Measurements from ENCODE around the gene RNF224.
A peak's percentile ranks its signal among the peaks of the same experiment; 100 is the strongest.
"Not testable (repeated sequence)": the region's sequence is repeated elsewhere in the genome, so short reads cannot be mapped to it uniquely, and the experiment has no call there.

Gene RNF224

GRCh38 chr9:137228968-137229896, 1.9 kb downstream of the RNF224 start:
- no peak for DNase-seq

DNA sequence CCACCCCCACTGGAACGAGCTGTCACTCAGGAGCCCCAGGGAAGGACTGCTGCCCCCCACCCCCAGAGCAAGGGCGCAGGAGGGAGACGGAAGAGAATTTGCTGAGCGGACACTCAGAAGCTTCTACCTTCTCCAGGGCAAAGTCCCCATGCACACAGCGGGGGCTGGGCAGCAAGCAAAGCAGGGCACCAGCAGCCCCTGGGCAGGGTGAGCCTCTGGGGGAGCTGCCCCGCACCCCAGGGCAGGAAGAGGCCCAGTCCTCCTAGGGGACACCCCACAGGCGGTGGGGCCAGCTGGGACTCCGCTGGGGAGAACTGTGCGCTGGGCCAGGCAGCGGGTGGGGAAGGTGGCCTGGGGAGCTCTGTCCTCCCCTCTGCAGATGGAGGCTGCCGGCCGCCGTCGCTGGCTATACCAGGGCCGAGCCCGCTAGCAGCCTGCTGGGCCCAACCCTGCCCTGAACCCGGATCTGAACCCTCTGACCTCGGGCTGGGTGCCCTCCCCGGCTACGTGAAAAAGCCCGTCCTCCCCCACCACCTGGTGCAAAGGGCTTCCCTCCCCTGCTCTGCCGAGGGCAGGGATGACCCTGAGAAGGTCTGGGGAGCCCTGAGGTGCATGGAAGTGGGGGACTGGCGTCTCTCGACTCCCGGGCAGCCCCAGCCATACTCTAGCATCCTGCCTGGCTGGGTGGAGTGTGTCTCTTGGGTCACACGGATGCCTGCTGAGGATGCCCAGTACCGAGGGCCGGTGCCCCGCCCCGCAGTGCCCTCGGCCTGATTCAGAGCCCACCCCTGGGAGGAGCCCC, 2.8 kb downstream of the RNF224 start:
- DNase-seq = no peak

DNA sequence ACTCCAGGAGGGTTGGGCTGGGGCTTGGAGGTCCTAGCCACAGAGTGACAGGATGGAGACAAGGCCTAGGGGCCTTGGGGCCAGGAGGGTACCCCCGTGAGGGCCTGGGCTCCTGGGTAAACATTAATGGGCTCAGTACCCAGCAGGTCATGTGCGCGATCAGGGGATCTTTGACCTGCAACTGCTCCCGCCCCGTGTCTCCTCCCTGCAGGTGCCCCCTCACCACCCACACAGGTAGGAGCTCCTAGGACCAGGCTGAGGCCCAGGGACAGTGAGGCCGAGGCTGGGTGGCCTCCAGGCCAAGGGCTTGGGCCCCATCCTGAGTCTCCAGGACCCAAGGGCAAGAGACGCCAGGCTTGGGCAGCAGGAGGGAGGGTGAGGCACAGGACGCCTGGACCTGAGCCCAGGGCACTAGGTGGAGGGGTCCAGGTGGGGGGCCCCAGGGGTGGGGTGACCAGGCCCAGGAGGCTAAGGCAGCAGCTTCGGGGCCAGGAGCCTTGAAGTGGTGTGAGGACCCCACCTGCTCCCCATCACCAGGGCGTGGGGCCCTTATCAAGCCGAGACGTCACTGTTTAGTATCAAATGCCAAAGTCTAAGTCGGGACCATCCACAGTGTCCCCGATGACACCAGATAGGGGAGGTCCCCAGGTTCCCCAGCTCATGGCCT, 3.5 kb downstream of the RNF224 start, which contains the start of gene SLC34A3:
Gene SLC34A3 (plus strand): TSS at position 197 of the 667 bp plus-strand sequence. CDS start 802 bp downstream, outside the sequence.
- no peak for DNase-seq

DNA sequence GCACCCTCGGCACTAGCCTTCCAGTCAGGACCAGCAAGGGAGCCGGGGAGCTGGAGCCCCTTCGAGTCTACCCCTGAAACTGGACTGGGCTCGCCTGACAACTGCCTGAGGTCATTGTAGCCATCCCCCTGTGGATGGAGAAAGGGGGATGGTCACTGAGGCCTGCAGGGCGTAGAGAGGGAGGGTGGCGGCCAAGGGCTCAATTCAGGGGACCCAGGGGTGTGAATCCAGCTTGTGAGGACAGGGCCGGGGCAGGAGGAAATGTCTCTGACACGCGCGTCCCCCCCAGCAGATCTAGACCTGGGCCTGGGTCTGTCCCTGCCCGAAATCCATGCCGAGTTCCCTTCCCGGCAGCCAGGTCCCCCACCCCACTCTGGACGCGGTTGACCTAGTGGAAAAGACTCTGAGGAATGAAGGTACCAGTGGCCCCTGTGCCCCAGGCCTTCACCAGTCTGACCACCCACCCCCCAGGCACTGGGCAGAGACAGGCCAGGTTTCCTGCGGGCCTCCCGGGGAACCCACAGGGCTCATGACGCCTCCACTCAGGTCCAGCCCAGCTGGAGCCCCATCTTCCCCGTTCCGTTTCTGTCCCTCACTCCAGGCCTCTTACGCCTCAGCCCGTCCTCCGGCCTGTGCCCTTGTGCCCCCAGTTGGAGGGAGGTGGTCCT, 4.2 kb downstream of the RNF224 start:
- no peak for DNase-seq

DNA sequence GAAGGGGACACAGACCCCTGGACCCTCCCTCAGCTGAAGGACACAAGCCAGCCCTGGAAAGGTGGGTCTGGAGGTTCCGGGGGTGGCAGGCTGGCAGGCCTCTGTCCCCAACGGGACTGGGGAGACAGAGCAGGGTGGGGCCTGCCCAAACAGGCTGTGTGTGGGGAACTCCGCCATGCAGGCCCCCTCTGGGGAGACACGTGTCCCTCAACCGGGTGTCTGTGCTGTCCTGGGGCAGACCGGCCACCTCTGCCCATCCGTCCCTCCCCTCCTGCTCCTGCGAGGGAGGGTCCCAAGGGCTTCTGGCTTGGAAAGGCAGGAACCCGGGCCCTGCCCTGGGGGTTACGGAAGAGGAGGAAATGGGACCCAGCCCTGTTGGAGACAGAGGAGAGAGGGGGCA, 4.8 kb downstream of the RNF224 start:
- DNase-seq = no peak

- DNase-seq = no peak
Measured at GRCh38 chr9:137232510-137232909, 5.2 kb downstream of the RNF224 start.

DNA sequence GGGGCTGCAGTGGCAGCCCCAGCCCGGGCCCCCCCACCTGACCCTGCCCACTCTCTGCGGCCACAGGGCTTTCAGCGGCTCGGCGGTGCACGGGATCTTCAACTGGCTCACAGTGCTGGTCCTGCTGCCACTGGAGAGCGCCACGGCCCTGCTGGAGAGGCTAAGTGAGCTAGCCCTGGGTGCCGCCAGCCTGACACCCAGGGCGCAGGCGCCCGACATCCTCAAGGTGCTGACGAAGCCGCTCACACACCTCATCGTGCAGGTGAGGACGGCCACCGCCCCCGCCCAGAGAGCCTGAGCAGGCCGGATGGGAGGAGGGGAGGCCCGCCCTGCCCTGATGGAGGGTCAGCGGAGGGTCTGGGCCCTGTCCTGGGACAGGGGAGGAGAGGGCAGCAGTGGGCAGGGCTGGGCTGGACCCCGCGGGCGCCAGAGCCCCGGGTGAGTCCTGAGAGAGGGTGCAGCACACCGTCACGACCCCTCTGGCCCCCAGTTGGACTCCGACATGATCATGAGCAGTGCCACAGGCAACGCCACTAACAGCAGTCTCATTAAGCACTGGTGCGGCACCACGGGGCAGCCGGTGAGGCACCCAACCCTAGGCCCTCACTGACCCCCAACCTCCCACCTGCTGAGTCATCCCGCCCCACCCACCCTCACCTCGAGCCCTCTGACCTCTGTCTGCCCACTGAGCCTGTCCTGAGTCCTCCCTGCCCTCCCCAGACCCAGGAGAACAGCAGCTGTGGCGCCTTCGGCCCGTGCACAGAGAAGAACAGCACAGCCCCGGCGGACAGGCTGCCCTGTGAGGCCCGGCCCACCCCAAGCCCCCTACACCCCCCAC, 6.1 kb downstream of the RNF224 start:
- no peak for DNase-seq

DNA sequence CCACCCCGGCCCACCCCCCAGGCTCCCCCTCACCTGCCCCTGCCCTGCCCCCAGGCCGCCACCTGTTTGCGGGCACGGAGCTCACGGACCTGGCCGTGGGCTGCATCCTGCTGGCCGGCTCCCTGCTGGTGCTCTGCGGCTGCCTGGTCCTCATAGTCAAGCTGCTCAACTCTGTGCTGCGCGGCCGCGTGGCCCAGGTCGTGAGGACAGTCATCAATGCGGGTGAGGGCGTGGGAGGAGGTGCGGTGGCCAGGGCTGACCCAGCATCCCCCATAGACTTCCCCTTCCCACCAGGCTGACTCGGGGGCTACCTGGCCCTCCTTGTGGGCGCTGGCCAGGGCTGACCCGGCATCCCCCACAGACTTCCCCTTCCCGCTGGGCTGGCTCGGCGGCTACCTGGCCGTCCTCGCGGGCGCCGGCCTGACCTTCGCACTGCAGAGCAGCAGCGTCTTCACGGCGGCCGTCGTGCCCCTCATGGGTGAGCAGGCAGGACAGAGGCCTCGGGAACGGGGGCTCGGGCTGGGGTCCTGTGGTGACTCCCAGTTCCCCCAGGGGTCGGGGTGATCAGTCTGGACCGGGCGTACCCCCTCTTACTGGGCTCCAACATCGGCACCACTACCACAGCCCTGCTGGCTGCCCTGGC, 6.9 kb downstream of the RNF224 start:
- DNase-seq = no peak

- DNase-seq = no peak
Measured at GRCh38 chr9:137234758-137235423, 7.6 kb downstream of the RNF224 start.

GRCh38 chr9:137235424-137236237, 8.3 kb downstream of the RNF224 start:
- no peak for DNase-seq

DNA sequence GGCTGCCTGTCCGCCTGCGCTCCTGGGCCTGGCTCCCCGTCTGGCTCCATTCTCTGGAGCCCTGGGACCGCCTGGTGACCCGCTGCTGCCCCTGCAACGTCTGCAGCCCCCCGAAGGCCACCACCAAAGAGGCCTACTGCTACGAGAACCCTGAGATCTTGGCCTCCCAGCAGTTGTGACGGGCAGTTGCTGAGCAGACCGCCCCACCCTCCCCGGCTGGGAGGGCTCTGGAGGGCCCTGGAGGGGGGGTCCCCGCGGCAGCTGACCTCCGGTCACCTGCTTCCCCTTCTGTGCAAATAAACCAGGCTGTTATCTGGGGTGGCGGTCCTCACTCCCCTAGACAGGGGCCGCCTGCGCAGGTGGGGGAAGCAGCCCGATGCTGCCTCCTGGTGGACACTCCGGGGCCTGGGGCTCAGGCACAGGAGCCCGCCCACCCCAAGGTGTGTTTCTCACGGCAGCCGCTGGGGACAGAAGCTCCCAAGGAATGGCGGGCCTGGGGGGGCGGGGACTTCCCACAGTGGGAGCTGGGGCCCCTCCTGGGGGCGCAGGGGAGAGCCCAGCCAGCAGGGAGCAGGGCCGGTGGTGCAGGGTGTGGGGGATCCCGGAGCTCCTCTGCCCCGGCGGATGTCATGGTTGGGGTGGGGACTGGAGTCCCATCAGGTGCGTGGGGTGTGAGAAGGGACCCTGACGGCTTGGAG, 9.1 kb downstream of the RNF224 start:
- peak; percentile 82 to 91 for DNase-seq

DNA sequence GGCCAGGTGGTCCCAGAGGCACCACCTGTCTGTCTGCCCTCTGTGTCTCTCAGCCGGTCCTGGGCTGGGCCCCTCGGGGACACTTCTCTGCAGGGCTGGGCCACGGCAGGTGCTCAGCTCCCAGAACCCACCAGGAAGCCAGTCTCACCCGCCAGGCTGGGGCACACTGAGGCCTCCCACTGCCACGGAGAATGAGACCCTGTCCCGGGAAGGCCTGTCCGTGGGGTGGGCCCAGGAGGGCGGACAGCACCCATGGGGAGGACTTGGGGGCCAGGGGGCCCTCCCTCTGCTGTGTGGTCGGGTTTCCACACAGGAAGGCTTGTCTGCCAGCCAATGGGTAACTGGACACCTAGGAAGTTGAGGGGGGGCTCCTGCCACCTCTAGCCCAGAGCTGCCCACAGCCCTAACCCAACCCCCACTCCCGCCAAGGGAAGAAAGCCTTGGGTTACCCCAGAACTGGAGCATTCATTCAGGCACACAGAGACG, 9.7 kb downstream of the RNF224 start:
- DNase-seq = no peak

- peak; percentile 30 to 31 for DNase-seq
Measured at GRCh38 chr9:137237759-137238726, 10.7 kb downstream of the RNF224 start.

DNA sequence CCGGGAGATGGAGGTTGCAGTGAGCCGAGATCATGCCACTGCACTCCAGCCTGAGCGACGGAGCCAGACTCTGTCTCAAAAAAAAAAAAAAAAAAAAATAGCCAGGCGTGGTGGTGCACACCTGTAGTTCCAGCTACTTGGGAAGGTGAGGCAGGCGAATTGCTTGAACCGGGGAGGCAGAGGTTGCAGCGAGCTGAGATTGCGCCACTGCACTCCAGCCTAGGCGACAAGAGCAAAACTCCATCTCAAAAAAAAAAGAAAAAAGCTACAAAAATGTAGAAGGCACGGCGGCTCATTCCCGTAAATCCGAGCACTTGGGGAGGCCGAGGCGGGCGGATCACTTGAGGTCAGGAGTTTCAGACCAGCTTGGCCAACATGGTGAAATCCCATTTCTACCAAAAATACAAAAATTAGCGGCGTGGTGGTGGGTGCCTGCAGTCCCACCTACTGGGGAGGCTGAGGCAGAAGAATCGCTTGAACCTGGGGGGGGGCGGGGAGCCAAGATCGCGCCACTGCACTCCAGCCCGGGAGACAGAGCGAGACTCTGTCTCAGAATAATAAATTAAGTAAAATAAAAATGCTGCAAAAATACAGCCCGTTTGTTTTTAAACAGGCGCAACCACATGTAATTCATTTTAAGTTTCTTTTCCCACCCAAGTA, 12.4 kb downstream of the RNF224 start:
- not testable (repeated sequence) for DNase-seq

DNA sequence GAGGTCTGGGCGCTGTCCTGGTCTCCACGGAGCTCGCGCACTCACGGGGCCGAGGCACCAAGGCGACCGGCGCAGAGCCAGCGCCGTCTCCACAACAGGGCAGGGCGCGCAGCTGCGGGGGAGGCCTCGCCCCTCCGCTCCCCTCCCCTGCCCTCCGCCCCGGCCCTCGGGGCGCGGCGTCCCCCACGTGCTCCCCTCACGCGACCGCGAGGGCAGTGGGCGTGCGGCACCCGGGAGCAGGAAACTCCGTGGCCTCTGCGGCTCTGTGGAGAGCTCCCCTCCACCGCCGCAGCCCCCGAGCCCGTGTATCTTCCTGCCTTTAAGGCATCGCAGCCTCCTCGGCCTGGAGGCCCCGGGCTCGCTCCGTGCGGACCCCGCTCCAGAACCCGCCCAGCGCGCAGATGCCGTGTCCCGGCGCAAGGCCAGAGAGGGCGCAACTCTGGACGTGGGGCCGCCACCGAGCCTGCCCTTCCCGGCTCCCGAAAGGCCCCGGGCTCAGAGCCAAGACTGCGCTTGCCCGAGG, 13.1 kb downstream of the RNF224 start:
- DNase-seq = peak; percentile 66 to 71

GRCh38 chr9:137240841-137241489, 13.7 kb downstream of the RNF224 start, which contains the start of gene TUBB4B:
TSS of gene TUBB4B (plus strand) at chr9:137241287. CDS start at chr9:137241361, 74 bp downstream.
- DNase-seq = peak; percentile 98 to 99
